B cell (primary cell): Measurements from ENCODE around the gene TLE5. TPM values are rescaled to one million over a fixed set of nuclear protein-coding genes. Genes with fewer than 3 reads are reported as not detected.

Source experiments
- ATAC-seq: fragments of 200-7000 bp; cut with Tn5 transposase; one replicate; pipeline ENCODE4 v1.10.0; 2021; ENCODE audit warnings: low read depth, mild to moderate bottlenecking, moderate number of reproducible peaks, moderate library complexity
- CTCF ChIA-PET: fragments of 350-600 bp; sonication (Branson Sonifier 250); formaldehyde crosslinking; loops from one replicate; lab custom pipeline; 2021; ENCODE audit warnings: antibody characterized with exemption, inconsistent platforms; lab: Charles Lee
- POLR2A ChIA-PET: fragments of 350-600 bp; sonication (Branson Sonifier 250); formaldehyde crosslinking; loops from one replicate; lab custom pipeline; 2021; ENCODE audit warnings: antibody characterized with exemption; lab: Charles Lee
- DNase-seq: peaks from one replicate; pipeline ENCODE4 v3.0.0; 2013
- H2AFZ ChIP-seq: 2 replicates; pipeline ENCODE4 v1.6.1; 2012; ENCODE audit warnings: mild to moderate bottlenecking, low read depth, low read length; ENCODE audit not compliant: insufficient read depth, poor library complexity, severe bottlenecking
- H3K27ac ChIP-seq, 2 donors: 1 replicate in 1 of 2; 2 replicates in 1 of 2; pipeline ENCODE4 v1.5.1; 2012 to 2013; ENCODE audit warnings: low read length in 2 of 2, mild to moderate bottlenecking in 2 of 2, moderate library complexity in 1 of 2
- H3K27me3 ChIP-seq, 4 experiments: fragments of 200-600 bp in 1 of 4; sonication (generic) in 1 of 4; replicated peaks in 1 of 4; 1 replicate in 2 of 4; 2 replicates in 2 of 4; pipeline versions ENCODE4 v1.6.1 to v1.7.0; 2013 to 2016; ENCODE audit warnings: low read length in 3 of 4, mild to moderate bottlenecking in 2 of 4, mixed read lengths in 1 of 4, moderate library complexity in 1 of 4; ENCODE audit not compliant: insufficient read depth in 4 of 4, control insufficient read depth in 3 of 4; ENCODE audit errors: control extremely low read depth in 1 of 4
- H3K36me3 ChIP-seq, 2 experiments: replicated peaks in 1 of 2; 1 replicate in 1 of 2; 2 replicates in 1 of 2; pipeline versions ENCODE4 v1.6.1 to v1.7.1; 2013; ENCODE audit warnings: low read length in 1 of 2; ENCODE audit not compliant: insufficient read depth in 2 of 2, control insufficient read depth in 1 of 2; ENCODE audit errors: control extremely low read depth in 1 of 2, extremely low read depth in 1 of 2
- H3K4me1 ChIP-seq, 2 donors: fragments of 200-600 bp in 1 of 2; sonication (generic) in 1 of 2; 1 replicate in 1 of 2; 2 replicates in 1 of 2; pipeline versions ENCODE4 v1.5.1 to v1.6.1; 2013 to 2017; ENCODE audit warnings: low read length in 2 of 2; ENCODE audit not compliant: control insufficient read depth in 2 of 2, insufficient read depth in 2 of 2
- H3K4me2 ChIP-seq: replicated peaks from 2 replicates; pipeline ENCODE3; 2012; ENCODE audit warnings: mild to moderate bottlenecking, low read depth, low read length; ENCODE audit not compliant: poor library complexity, severe bottlenecking
- H3K4me3 ChIP-seq, 5 experiments: fragments of 200-600 bp in 1 of 5; sonication (generic) in 1 of 5; 1 replicate in 3 of 5; 2 replicates in 2 of 5; pipeline versions ENCODE4 v1.5.1 to v1.7.0; 2011 to 2016; ENCODE audit warnings: low read length in 4 of 5, mild to moderate bottlenecking in 4 of 5, low read depth in 2 of 5, control low read depth in 1 of 5, moderate library complexity in 1 of 5; ENCODE audit not compliant: insufficient read depth in 1 of 5; ENCODE audit errors: control extremely low read depth in 1 of 5, extremely low read depth in 1 of 5
- H3K79me2 ChIP-seq: fragments of 200-600 bp; sonication (generic); one replicate; pipeline ENCODE4 v1.6.0; 2016; ENCODE audit warnings: low read length; ENCODE audit not compliant: control insufficient read depth, insufficient read depth
- H3K9ac ChIP-seq: fragments of 200-600 bp; sonication (generic); 2 replicates; pipeline ENCODE4 v1.6.1; 2017; ENCODE audit warnings: mild to moderate bottlenecking, low read length, moderate library complexity
- H3K9me3 ChIP-seq, 3 donors: one replicate each; pipeline versions ENCODE4 v1.6.1 to v1.7.1; 2013; ENCODE audit warnings: low read length in 2 of 3; ENCODE audit not compliant: control insufficient read depth in 2 of 3, insufficient read depth in 1 of 3; ENCODE audit errors: control extremely low read depth in 1 of 3
- H4K20me1 ChIP-seq: 2 replicates; pipeline ENCODE4 v1.6.0; 2012; ENCODE audit warnings: mild to moderate bottlenecking, low read length; ENCODE audit not compliant: insufficient read depth, control insufficient read depth, poor library complexity, severe bottlenecking
- H3K27ac Mint-ChIP-seq: one replicate; pipeline ENCODE4 v1.8.0; 2021; ENCODE audit warnings: mixed read lengths
- H3K27me3 Mint-ChIP-seq: one replicate; pipeline ENCODE4 v1.8.0; 2021; ENCODE audit warnings: mixed read lengths
- H3K4me1 Mint-ChIP-seq: one replicate; pipeline ENCODE4 v1.8.0; 2021; ENCODE audit warnings: mixed read lengths
- H3K4me3 Mint-ChIP-seq: one replicate; pipeline ENCODE4 v1.8.0; 2021; ENCODE audit warnings: mixed read lengths
- H3K9me3 Mint-ChIP-seq: one replicate; pipeline ENCODE4 v1.8.0; 2022; ENCODE audit warnings: mixed read lengths; ENCODE audit not compliant: insufficient read depth
- EZH2 ChIP-seq: IDR thresholded peaks from 2 replicates; pipeline ENCODE4 v1.6.1; 2012; ENCODE audit warnings: borderline replicate concordance, low read depth, mild to moderate bottlenecking, moderate library complexity, low read length; ENCODE audit not compliant: insufficient read depth, poor library complexity, severe bottlenecking
- WGBS: methylation state at CpG from one replicate; pipeline ENCODE4 v1.1.5; 2013; ENCODE audit warnings: missing lambda C conversion rate; ENCODE audit not compliant: insufficient coverage; 5-methylcytosine and 5-hydroxymethylcytosine counted together
- intact Hi-C: fragments of 100-400 bp; cut with micrococcal nuclease; formaldehyde crosslinking; loops from one replicate; pipeline ENCODE4 v1.10.0; 2022
- polyA plus RNA-seq: library from polyadenylated mRNA; depleted of rRNA; stranded (reverse); fragments of >200 nt; gene quantifications from 2 replicates; pipeline ENCODE4 v1.2.3, GENCODE V29; 2012
- total RNA-seq, 2 donors: library from RNA; stranded (reverse); fragments of 120-200 nt in 1 of 2; gene quantifications; 1 replicate in 1 of 2; 2 replicates in 1 of 2; pipeline versions ENCODE4 v1.2.3 to v1.2.4, GENCODE V29; 2013 to 2022
- TF ChIP-seq, protein P1 (sequence below): fragments of 200-600 bp; IDR thresholded peaks from one replicate; pipeline ENCODE4 v1.8.0; 2022; ENCODE audit warnings: antibody characterized with exemption, mild to moderate bottlenecking

Gene TLE5
- total and polyA plus RNA-seq, 2 donors (not counting 1 experiment from before 2014, with no cell fraction given) = 697 to 1,132 TPM

DNA sequence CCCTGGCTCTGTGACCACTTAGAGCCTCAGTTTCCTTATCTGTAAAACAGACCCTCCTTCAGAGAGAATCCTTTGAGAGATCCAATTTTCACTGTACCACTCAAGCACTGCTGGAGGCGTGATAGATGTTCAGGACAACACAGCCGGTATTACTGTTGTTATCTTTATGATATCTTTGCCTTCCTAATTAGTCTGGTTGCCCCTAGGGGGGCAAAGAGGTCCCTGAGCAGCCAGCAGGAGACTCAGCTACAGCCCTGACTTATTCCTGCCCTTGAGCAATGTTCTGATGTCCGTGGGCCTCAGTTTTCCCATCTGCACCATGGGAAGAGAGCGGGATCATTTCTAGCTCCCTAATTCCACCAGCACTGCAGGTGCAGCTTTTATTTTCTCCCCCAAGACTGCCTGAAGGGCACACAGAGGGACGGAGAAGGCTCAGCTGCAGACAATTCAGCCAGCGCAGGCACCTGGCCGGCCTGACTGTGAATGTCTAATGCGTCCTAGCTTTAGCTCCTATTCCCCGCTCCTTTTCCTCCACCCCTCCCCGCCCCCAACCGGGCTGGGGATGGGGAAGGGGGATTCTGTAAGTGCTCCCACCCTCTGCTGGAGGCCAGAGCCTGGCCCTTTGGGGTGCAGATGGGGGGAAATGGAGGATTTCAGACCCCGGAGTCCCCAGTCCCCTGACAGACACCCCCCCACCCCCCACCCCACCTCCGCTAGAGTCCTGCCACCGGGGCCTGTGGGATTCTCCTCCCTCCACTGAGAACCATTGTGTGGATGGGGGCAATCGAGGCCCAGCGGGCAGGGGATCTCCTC lies 16.2 kb downstream of the TLE5 start:
- CTCF ChIA-PET = interaction anchor here (1.1 to 2.1 kb wide), 2 partner anchors 10 to 58 kb away, joined by 3 to 4 read pairs; no protein-coding TSS in a partner anchor
- no peak overlapping the region for H3K9ac ChIP-seq
- H2AFZ ChIP-seq = no peak overlapping the region
- H3K27ac ChIP-seq = no peak overlapping the region
- H3K9me3 ChIP-seq = no peaks in the 10 kb centered on the region
- no peak overlapping the region for H3K4me3 Mint-ChIP-seq
- no peaks in the 10 kb centered on the region for H3K79me2 ChIP-seq
- H3K27me3 Mint-ChIP-seq = peaks cover 5% of the 10 kb centered on the region
- H4K20me1 ChIP-seq = no peaks in the 10 kb centered on the region
- TF ChIP-seq, protein P1, sequence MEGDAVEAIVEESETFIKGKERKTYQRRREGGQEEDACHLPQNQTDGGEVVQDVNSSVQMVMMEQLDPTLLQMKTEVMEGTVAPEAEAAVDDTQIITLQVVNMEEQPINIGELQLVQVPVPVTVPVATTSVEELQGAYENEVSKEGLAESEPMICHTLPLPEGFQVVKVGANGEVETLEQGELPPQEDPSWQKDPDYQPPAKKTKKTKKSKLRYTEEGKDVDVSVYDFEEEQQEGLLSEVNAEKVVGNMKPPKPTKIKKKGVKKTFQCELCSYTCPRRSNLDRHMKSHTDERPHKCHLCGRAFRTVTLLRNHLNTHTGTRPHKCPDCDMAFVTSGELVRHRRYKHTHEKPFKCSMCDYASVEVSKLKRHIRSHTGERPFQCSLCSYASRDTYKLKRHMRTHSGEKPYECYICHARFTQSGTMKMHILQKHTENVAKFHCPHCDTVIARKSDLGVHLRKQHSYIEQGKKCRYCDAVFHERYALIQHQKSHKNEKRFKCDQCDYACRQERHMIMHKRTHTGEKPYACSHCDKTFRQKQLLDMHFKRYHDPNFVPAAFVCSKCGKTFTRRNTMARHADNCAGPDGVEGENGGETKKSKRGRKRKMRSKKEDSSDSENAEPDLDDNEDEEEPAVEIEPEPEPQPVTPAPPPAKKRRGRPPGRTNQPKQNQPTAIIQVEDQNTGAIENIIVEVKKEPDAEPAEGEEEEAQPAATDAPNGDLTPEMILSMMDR = no peak
- TF ChIP-seq EZH2 = no peak
- peaks cover 0 to 8% (median 0%) of the 10 kb centered on the region in 4 experiments for H3K27me3 ChIP-seq
- no peaks in the 10 kb centered on the region for H3K36me3 ChIP-seq
- H3K27ac Mint-ChIP-seq = peak overlapping the region; percentile 61
- WGBS = 83% methylated on average over 4 of the region's 16 CpGs
- DNase-seq (no peak), ATAC-seq (no peak)
- no peaks in the 10 kb centered on the region for H3K9me3 Mint-ChIP-seq
- intact Hi-C loops = loop anchor here (1.0 kb wide), 1 partner anchor 12 kb away; no protein-coding TSS in a partner anchor
- H3K4me1 Mint-ChIP-seq = peaks cover 26% of the 10 kb centered on the region
- no peak overlapping the region for H3K4me3 ChIP-seq
- peaks cover 11 to 24% of the 10 kb centered on the region in 2 donors for H3K4me1 ChIP-seq
- no peak overlapping the region for H3K4me2 ChIP-seq
- POLR2A ChIA-PET = interaction anchor here (1.7 kb wide), 1 partner anchor 9 kb away, joined by 6 read pairs; no protein-coding TSS in a partner anchor

DNA sequence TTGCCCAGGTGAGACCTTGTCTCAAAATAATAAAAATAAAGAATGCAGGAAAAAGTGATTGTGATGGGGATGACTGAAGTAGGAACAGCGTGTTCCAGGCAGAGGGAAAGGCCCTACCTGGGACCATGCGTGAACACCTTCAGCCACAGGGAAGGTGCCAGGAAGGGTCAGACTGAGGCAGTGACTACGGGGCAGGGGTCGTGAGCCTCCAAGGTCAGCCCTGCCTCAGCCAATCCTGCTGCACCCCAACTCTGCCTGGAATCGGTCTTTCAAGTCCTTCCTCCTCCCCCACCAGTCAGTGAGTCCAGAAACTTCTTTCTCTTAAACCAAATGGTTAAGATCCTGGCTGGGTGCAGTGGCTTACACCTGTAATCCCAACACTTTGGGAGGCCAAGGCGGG lies 17.1 kb downstream of the TLE5 start:
- Histone ChIP-seq H3K9me3 (no peaks in the 10 kb centered on the region), H3K4me1 (peaks cover 11 to 24% of the 10 kb centered on the region in 2 donors), H3K27me3 (peaks cover 0 to 8% (median 0%) of the 10 kb centered on the region in 4 experiments), H4K20me1 (no peaks in the 10 kb centered on the region), H3K4me3 (no peak overlapping the region), H3K36me3 (no peaks in the 10 kb centered on the region), H3K4me2 (no peak overlapping the region), H3K79me2 (no peaks in the 10 kb centered on the region), H3K27ac (no peak overlapping the region), H2AFZ (no peak overlapping the region), H3K9ac (no peak overlapping the region)
- Mint-ChIP-seq H3K4me1 (peaks cover 26% of the 10 kb centered on the region), H3K9me3 (no peaks in the 10 kb centered on the region), H3K4me3 (no peak overlapping the region), H3K27me3 (peaks cover 5% of the 10 kb centered on the region), H3K27ac (no peak overlapping the region)
- no peak for TF ChIP-seq EZH2
- TF ChIP-seq, protein P1 = no peak
- ATAC-seq = no peak
- ChIA-PET POLR2A (interaction anchor here (1.7 kb wide), 1 partner anchor 8 kb away, joined by 6 read pairs; no protein-coding TSS in a partner anchor), CTCF (interaction anchor here (1.1 to 2.1 kb wide), 2 partner anchors 9 to 59 kb away, joined by 3 to 4 read pairs; no protein-coding TSS in a partner anchor)
- DNase-seq = no peak
- 97% methylated on average over 6 of the region's 6 CpGs for WGBS
- intact Hi-C loops = no loop called here
